Measurements from ENCODE around the gene CFAP100. TPM values are rescaled to one million over a fixed set of nuclear protein-coding genes. Genes with fewer than 3 reads are reported as not detected.

Gene CFAP100
- total and polyA plus RNA-seq, 9 of the 15 experiments (the other 6 are each of a cell fraction or from before 2014, with no cell fraction given) = not detected

DNA sequence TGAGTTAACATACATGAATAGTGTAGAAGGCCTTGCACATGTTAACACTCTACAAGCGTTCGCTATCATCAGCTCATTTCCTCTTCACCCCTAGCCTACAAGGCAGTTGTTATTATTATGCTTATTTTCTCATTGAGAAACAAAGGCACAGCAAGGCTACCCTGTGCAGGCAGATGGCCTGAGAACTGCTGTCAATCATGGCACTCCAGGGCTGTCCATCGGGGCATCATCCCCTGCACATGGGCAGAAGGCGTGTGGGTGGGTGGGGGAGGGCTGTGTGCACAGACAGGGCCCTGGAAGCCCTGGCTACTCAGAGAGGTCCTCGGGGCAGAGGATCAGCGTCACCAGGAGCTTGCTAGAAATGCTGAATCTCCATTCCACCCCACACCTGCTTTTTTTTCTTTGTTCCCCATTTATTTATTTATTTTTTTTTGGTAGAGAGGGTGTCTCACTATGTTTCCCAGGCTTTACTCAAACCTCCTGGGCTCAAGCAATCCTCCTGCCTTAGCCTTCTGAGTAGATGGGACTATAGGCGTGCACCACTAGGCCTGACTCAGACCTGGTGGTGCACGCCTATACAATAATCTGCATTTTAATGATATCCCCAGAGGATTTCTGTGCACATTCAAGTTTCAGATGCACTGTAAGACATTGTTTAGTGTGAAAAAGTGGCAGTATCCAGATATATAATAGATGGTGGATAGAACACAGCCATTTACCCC is 90.6 kb downstream of the CFAP100 start:
- intact Hi-C loops (cut with micrococcal nuclease) = no loop called here
- FAIRE-seq = no peak
- WGBS (ENCODE audit: insufficient coverage, low coverage, missing lambda C conversion rate) = 27% methylated on average over 3 of the region's 8 CpGs
- in situ Hi-C loops (cut with MboI) = no loop called here
- Histone ChIP-seq H3K9ac (ENCODE audit: insufficient read depth in 1 of 2, low read depth in 2 of 2, low read length in 2 of 2) (no peak overlapping the region), H3K4me3 (no peak overlapping the region), H3K36me3 (ENCODE audit: control insufficient read depth, insufficient read depth, low read length) (no peaks in the 10 kb centered on the region), H3K4me2 (ENCODE audit: insufficient read depth, low read length) (no peak overlapping the region), H3K4me1 (replicated peaks in 1 of 2; ENCODE audit: control insufficient read depth in 2 of 2, insufficient read depth in 2 of 2, low read length in 2 of 2) (no peaks in the 10 kb centered on the region; a peak in 2 of 5 replicates), H3K9me3 (replicated peaks; ENCODE audit: control insufficient read depth, insufficient read depth, low read depth, low read length) (no peaks in the 10 kb centered on the region), H3K9me1 (ENCODE audit: control insufficient read depth, insufficient read depth, low read length) (no peaks in the 10 kb centered on the region), H3K79me2 (ENCODE audit: control insufficient read depth, insufficient read depth, low read length) (no peaks in the 10 kb centered on the region), H3K27me3 (ENCODE audit: control insufficient read depth in 2 of 2, insufficient read depth in 2 of 2, low read length in 2 of 2) (peaks cover 9 to 34% of the 10 kb centered on the region in 2 experiments; a peak in 4 of 5 replicates), H3K27ac (ENCODE audit: extremely low read depth, low read depth, low read length) (no peak overlapping the region), H2AFZ (ENCODE audit: low read depth, low read length) (no peak overlapping the region), H4K20me1 (replicated peaks; ENCODE audit: control insufficient read depth, insufficient read depth, low read length) (no peaks in the 10 kb centered on the region)
- DNase-seq (ENCODE audit: extremely low read depth in 1 of 4, low spot score in 3 of 4) = no peak
- BruUV-seq (replicated peaks) = no TSS peak
- CTCF ChIA-PET (ENCODE audit: low intra/inter-chr PET ratio) = no interaction called here
- POLR2A ChIA-PET = no interaction called here
- TF ChIP-seq ZNF696 (CRISPR knock-in tag; conservative IDR thresholded peaks at IDR 0.05) (no peak), ZBTB17 (CRISPR knock-in tag; IDR thresholded peaks at IDR 0.05) (no peak)
- ATAC-seq = no peak

DNA sequence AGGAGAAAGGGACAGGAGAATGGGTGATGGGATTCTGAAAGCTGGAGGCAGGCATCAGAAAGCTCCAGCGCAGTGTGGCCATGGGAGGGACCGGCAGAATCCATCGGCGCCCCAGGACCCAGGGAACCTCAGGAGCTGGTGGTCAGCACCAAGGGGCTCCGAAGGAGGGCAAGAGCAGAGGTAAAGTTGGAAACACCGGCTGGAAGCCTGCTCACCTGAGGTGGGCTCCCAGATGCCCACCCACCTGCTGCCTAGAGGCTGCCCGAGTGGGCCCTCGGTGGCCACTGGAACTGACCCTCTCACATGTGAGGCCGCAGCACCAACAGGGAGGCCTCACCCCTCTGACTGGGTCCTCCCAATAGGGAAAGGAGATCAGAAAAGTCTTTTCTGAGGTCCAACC is 91.2 kb downstream of the CFAP100 start:
- no TSS peak for BruUV-seq (replicated peaks)
- no peaks in the 10 kb centered on the region for H4K20me1 ChIP-seq (replicated peaks; ENCODE audit: control insufficient read depth, insufficient read depth, low read length)
- H3K9ac ChIP-seq (ENCODE audit: insufficient read depth in 1 of 2, low read depth in 2 of 2, low read length in 2 of 2) = no peak overlapping the region
- no peaks in the 10 kb centered on the region for H3K9me3 ChIP-seq (replicated peaks; ENCODE audit: control insufficient read depth, insufficient read depth, low read depth, low read length)
- in situ Hi-C loops (cut with MboI) = no loop called here
- WGBS (ENCODE audit: insufficient coverage, low coverage, missing lambda C conversion rate) = 53% methylated on average over 5 of the region's 9 CpGs
- ATAC-seq (no peak), FAIRE-seq (no peak), DNase-seq (ENCODE audit: extremely low read depth in 1 of 4, low spot score in 3 of 4) (no peak)
- no peaks in the 10 kb centered on the region for H3K9me1 ChIP-seq (ENCODE audit: control insufficient read depth, insufficient read depth, low read length)
- peaks cover 10 to 40% of the 10 kb centered on the region in 2 experiments; a peak in 4 of 5 replicates for H3K27me3 ChIP-seq (ENCODE audit: control insufficient read depth in 2 of 2, insufficient read depth in 2 of 2, low read length in 2 of 2)
- intact Hi-C loops (cut with micrococcal nuclease) = no loop called here
- no peak overlapping the region for H2AFZ ChIP-seq (ENCODE audit: low read depth, low read length)
- H3K4me2 ChIP-seq (ENCODE audit: insufficient read depth, low read length) = no peak overlapping the region
- ChIA-PET POLR2A (no interaction called here), CTCF (ENCODE audit: low intra/inter-chr PET ratio) (no interaction called here)
- H3K27ac ChIP-seq (ENCODE audit: extremely low read depth, low read depth, low read length) = no peak overlapping the region
- H3K4me1 ChIP-seq (replicated peaks in 1 of 2; ENCODE audit: control insufficient read depth in 2 of 2, insufficient read depth in 2 of 2, low read length in 2 of 2) = no peaks in the 10 kb centered on the region; a peak in 2 of 5 replicates
- no peaks in the 10 kb centered on the region for H3K36me3 ChIP-seq (ENCODE audit: control insufficient read depth, insufficient read depth, low read length)
- TF ChIP-seq ZNF644 (tag; IDR thresholded peaks at IDR 0.05; ENCODE audit: low read depth) = no peak
- TF ChIP-seq BRCA1 (IDR thresholded peaks at IDR 0.05) = no peak
- no peak for TF ChIP-seq BRCA1 (CRISPR knock-in tag; IDR thresholded peaks at IDR 0.05)
- TF ChIP-seq DACH1 (IDR thresholded peaks at IDR 0.05; ENCODE audit: partially characterized antibody) = no peak
- no peak for TF ChIP-seq ZBTB7A (IDR thresholded peaks at IDR 0.05; ENCODE audit: borderline replicate concordance, control insufficient read depth, low read depth, low read length)
- no peak for TF ChIP-seq MEF2A (IDR thresholded peaks at IDR 0.05; ENCODE audit: control insufficient read depth, low read depth, low read length)
- TF ChIP-seq DDX20 (tag; IDR thresholded peaks at IDR 0.05; ENCODE audit: low read depth) = no peak
- TF ChIP-seq KHSRP (IDR thresholded peaks at IDR 0.05) = no peak
- no peak for TF ChIP-seq TAF7 (tag; IDR thresholded peaks at IDR 0.05)
- no peak for TF ChIP-seq ZNF143 (CRISPR knock-in tag; IDR thresholded peaks at IDR 0.05)
- TF ChIP-seq ZNF217 (CRISPR knock-in tag; IDR thresholded peaks at IDR 0.05) = no peak
- no peak overlapping the region for H3K4me3 ChIP-seq
- H3K79me2 ChIP-seq (ENCODE audit: control insufficient read depth, insufficient read depth, low read length) = no peaks in the 10 kb centered on the region

Measured in K562 (cell line).